HG03097 (cell line): ENCODE measurements around the gene TOR1A.
"Not testable (repeated sequence)": the region's sequence is repeated elsewhere in the genome, so short reads cannot be mapped to it uniquely, and the experiment has no call there.

Experiments
- ATAC-seq: cut with Tn5 transposase; IDR thresholded peaks from one replicate; pipeline ENCODE4 v1.9.1; 2021; ENCODE audit not compliant: unreplicated experiment, low FRiP score

Gene TOR1A

GRCh38 chr9:129785866-129786265 lies 38.1 kb downstream of the TOR1A start:
- no peak for ATAC-seq

- ATAC-seq, result not testable (repeated sequence)
Observed at GRCh38 chr9:129784970-129785369, 39.0 kb downstream of the TOR1A start.

GRCh38 chr9:129783516-129784361 lies 40.2 kb downstream of the TOR1A start:
- ATAC-seq, result no peak

- no peak for ATAC-seq
Observed at GRCh38 chr9:129781981-129782380, 42.0 kb downstream of the TOR1A start.

GRCh38 chr9:129781131-129781530 lies 42.8 kb downstream of the TOR1A start:
- no peak for ATAC-seq

GRCh38 chr9:129779560-129780190 lies 44.3 kb downstream of the TOR1A start:
- no peak for ATAC-seq

GRCh38 chr9:129778469-129778868 lies 45.5 kb downstream of the TOR1A start:
- ATAC-seq, result no peak

GRCh38 chr9:129777769-129778130 lies 46.2 kb downstream of the TOR1A start:
- ATAC-seq, result no peak

GRCh38 chr9:129776938-129777768 lies 46.8 kb downstream of the TOR1A start:
- no peak for ATAC-seq

GRCh38 chr9:129776566-129776937 lies 47.4 kb downstream of the TOR1A start:
- ATAC-seq, result no peak

- not testable (repeated sequence) for ATAC-seq
Observed at GRCh38 chr9:129776096-129776495, 47.8 kb downstream of the TOR1A start.

- no peak for ATAC-seq
Observed at GRCh38 chr9:129775448-129775798, 48.5 kb downstream of the TOR1A start.

- ATAC-seq, result no peak
Observed at GRCh38 chr9:129774791-129775447, 49.0 kb downstream of the TOR1A start.

GRCh38 chr9:129773262-129774048 lies 50.5 kb downstream of the TOR1A start:
- no peak for ATAC-seq

GRCh38 chr9:129770741-129771140 lies 53.2 kb downstream of the TOR1A start:
- ATAC-seq, result no peak

GRCh38 chr9:129769669-129770068 lies 54.3 kb downstream of the TOR1A start:
- ATAC-seq, result no peak

- no peak for ATAC-seq
Observed at GRCh38 chr9:129768486-129768885, 55.5 kb downstream of the TOR1A start.

GRCh38 chr9:129765764-129766317 lies 58.1 kb downstream of the TOR1A start:
- no peak for ATAC-seq

GRCh38 chr9:129762985-129763926 lies 60.7 kb downstream of the TOR1A start:
- no peak for ATAC-seq
